RPMI7951 (cell line): Measurements from ENCODE around the gene DGKZ. TPM values are rescaled to one million over a fixed set of nuclear protein-coding genes. Genes with fewer than 3 reads are reported as not detected.
"Not testable (repeated sequence)": the region's sequence is repeated elsewhere in the genome, so short reads cannot be mapped to it uniquely, and the experiment has no call there.

ENCODE experiments used
- DNase-seq: peaks from one replicate; pipeline ENCODE4 v3.0.0-alpha.2; 2012; ENCODE audit warnings: low read depth
- total RNA-seq: library from RNA; depleted of rRNA; stranded (reverse); fragments of >200 nt; shearing (Covaris generic); gene quantifications from 2 replicates; pipeline ENCODE4 v1.2.3, GENCODE V29; 2014; rRNA removed

Gene DGKZ
- total RNA-seq, result 21.3 and 22.0 TPM in 2 replicates

- peak; percentile 74 for DNase-seq
Measured at GRCh38 chr11:46346886-46347636, at the start of gene DGKZ. Gene DGKZ (plus strand): TSS chr11:46347463. CDS start chr11:46347660, 197 bp downstream.

GRCh38 chr11:46298699-46299433, 48.4 kb upstream of the DGKZ start:
- DNase-seq, result peak; percentile 80

- DNase-seq, result peak; percentile 62
Measured at GRCh38 chr11:46299451-46299961, 47.8 kb upstream of the DGKZ start.

- no peak for DNase-seq
Measured at GRCh38 chr11:46300270-46300669, 47.0 kb upstream of the DGKZ start.

GRCh38 chr11:46302866-46303265, 44.4 kb upstream of the DGKZ start:
- no peak for DNase-seq

GRCh38 chr11:46304036-46304435, 43.2 kb upstream of the DGKZ start:
- DNase-seq, result not testable (repeated sequence)

- no peak for DNase-seq
Measured at GRCh38 chr11:46304605-46305179, 42.6 kb upstream of the DGKZ start.

- DNase-seq, result no peak
Measured at GRCh38 chr11:46305295-46305694, 42.0 kb upstream of the DGKZ start.

GRCh38 chr11:46306296-46306853, 40.9 kb upstream of the DGKZ start:
- peak; percentile 64 for DNase-seq

- no peak for DNase-seq
Measured at GRCh38 chr11:46307369-46307768, 39.9 kb upstream of the DGKZ start.

- no peak for DNase-seq
Measured at GRCh38 chr11:46307785-46308341, 39.4 kb upstream of the DGKZ start.

GRCh38 chr11:46308631-46309419, 38.4 kb upstream of the DGKZ start:
- DNase-seq, result peak; percentile 62

GRCh38 chr11:46309814-46310259, 37.4 kb upstream of the DGKZ start:
- DNase-seq, result peak; percentile 24

GRCh38 chr11:46315033-46315738, 32.1 kb upstream of the DGKZ start:
- peak; percentile 77 for DNase-seq

GRCh38 chr11:46315783-46316563, 31.3 kb upstream of the DGKZ start:
- no peak for DNase-seq

- DNase-seq, result no peak
Measured at GRCh38 chr11:46319074-46319453, 28.2 kb upstream of the DGKZ start.

- no peak for DNase-seq
Measured at GRCh38 chr11:46321757-46322156, 25.5 kb upstream of the DGKZ start.

GRCh38 chr11:46322759-46323158, 24.5 kb upstream of the DGKZ start:
- DNase-seq, result no peak

- no peak for DNase-seq
Measured at GRCh38 chr11:46326813-46327416, 20.3 kb upstream of the DGKZ start.
